H1 (cell line): ENCODE results near the gene ROS1. TPM values are rescaled to one million over a fixed set of nuclear protein-coding genes. Genes with fewer than 3 reads are reported as not detected.

ENCODE experiments used
- CTCF ChIA-PET: fragments of 300-600 bp; sonication (Branson Sonifier 250); formaldehyde crosslinking; loops from one replicate; lab custom pipeline; 2021; ENCODE audit not compliant: partially characterized antibody; lab: Charles Lee
- POLR2A ChIA-PET: fragments of 300-600 bp; sonication (Branson Sonifier 250); formaldehyde crosslinking; loops from one replicate; lab custom pipeline; 2021; ENCODE audit warnings: inconsistent platforms; ENCODE audit not compliant: partially characterized antibody; lab: Charles Lee
- DNase-seq, 2 experiments: peaks; one replicate each; pipeline versions ENCODE4 v3.0.0 to v3.0.0-alpha.2; 2010 to 2022; ENCODE audit warnings: low spot score in 2 of 2, low read depth in 1 of 2, mixed read lengths in 1 of 2
- FAIRE-seq: peaks from 2 replicates; lab custom pipeline; 2011; peaks lifted over from hg19 to GRCh38; lab: Jason Lieb, UNC
- H2AFZ ChIP-seq: 2 replicates; pipeline ENCODE4 v1.8.1; 2012; ENCODE audit warnings: low read length, inconsistent platforms
- H2AK5ac ChIP-seq: 2 replicates; pipeline ENCODE4 v1.6.1; 2013; ENCODE audit warnings: low read depth, low read length
- H2BK120ac ChIP-seq: replicated peaks from 2 replicates; pipeline ENCODE3; 2013; ENCODE audit warnings: low read depth, low read length, inconsistent platforms
- H2BK12ac ChIP-seq: 2 replicates; pipeline ENCODE4 v1.6.1; 2013; ENCODE audit warnings: low read depth, low read length
- H2BK15ac ChIP-seq: 2 replicates; pipeline ENCODE4 v1.6.1; 2013; ENCODE audit warnings: low read length
- H2BK20ac ChIP-seq: 2 replicates; pipeline ENCODE4 v1.6.1; 2013; ENCODE audit warnings: low read length
- H2BK5ac ChIP-seq: 2 replicates; pipeline ENCODE4 v1.6.1; 2013; ENCODE audit warnings: low read depth, low read length
- H3K14ac ChIP-seq: 2 replicates; pipeline ENCODE4 v1.6.1; 2013; ENCODE audit warnings: inconsistent platforms; ENCODE audit not compliant: insufficient read length
- H3K18ac ChIP-seq: 2 replicates; pipeline ENCODE4 v1.6.1; 2013; ENCODE audit warnings: low read length; ENCODE audit errors: extremely low read depth
- H3K23ac ChIP-seq: 2 replicates; pipeline ENCODE4 v1.6.1; 2013; ENCODE audit warnings: inconsistent platforms; ENCODE audit not compliant: insufficient read length
- H3K23me2 ChIP-seq: 2 replicates; pipeline ENCODE4 v1.6.1; 2013; ENCODE audit warnings: low read depth, low read length
- H3K27ac ChIP-seq: 2 replicates; pipeline ENCODE4 v1.6.1; 2011; ENCODE audit warnings: low read depth, low read length, inconsistent platforms
- H3K27me3 ChIP-seq, 4 experiments: replicated peaks in 1 of 4; 1 replicate in 1 of 4; 2 replicates in 3 of 4; pipeline versions ENCODE4 v1.6.1 to v1.8.1; 2011 to 2013; ENCODE audit warnings: low read length in 3 of 4, mild to moderate bottlenecking in 3 of 4, inconsistent platforms in 2 of 4, mixed read lengths in 2 of 4, moderate library complexity in 1 of 4; ENCODE audit not compliant: control insufficient read depth in 3 of 4, insufficient read depth in 3 of 4; ENCODE audit errors: extremely low read depth in 1 of 4
- H3K36me3 ChIP-seq, 4 experiments: 2 replicates each; pipeline versions ENCODE4 v1.6.1 to v1.8.1; 2011 to 2013; ENCODE audit warnings: mild to moderate bottlenecking in 4 of 4, low read length in 3 of 4, moderate library complexity in 2 of 4, control low read depth in 1 of 4, inconsistent platforms in 1 of 4; ENCODE audit not compliant: insufficient read depth in 4 of 4, control insufficient read depth in 2 of 4
- H3K4ac ChIP-seq: replicated peaks from 2 replicates; pipeline ENCODE3; 2013; ENCODE audit warnings: low read length, low read depth, mixed read lengths, inconsistent platforms; ENCODE audit not compliant: insufficient read length
- H3K4me1 ChIP-seq, 4 experiments: replicated peaks in 1 of 4; 1 replicate in 1 of 4; 2 replicates in 3 of 4; pipeline versions ENCODE4 v1.6.1 to v1.8.1; 2011 to 2013; ENCODE audit warnings: low read length in 3 of 4, inconsistent platforms in 2 of 4, mixed read lengths in 1 of 4; ENCODE audit not compliant: insufficient read depth in 4 of 4, control insufficient read depth in 3 of 4
- H3K4me2 ChIP-seq, 2 experiments: 2 replicates each; pipeline versions ENCODE4 v1.6.1 to v1.8.1; 2011 to 2013; ENCODE audit warnings: low read depth in 2 of 2, low read length in 2 of 2, control low read depth in 1 of 2, inconsistent platforms in 1 of 2, mild to moderate bottlenecking in 1 of 2; ENCODE audit not compliant: insufficient read depth in 1 of 2
- H3K4me3 ChIP-seq, 4 experiments: fragments of 200-600, 300-600 bp in 1 of 4; sonication (generic), shearing (Covaris generic), sonication (Bioruptor Twin) in 1 of 4; 2 replicates each; pipeline versions ENCODE4 v1.5.1 to v1.8.1; 2011 to 2016; ENCODE audit warnings: low read length in 4 of 4, low read depth in 3 of 4, control low read depth in 2 of 4, inconsistent platforms in 2 of 4, mild to moderate bottlenecking in 2 of 4, mixed read lengths in 1 of 4, moderate library complexity in 1 of 4; ENCODE audit not compliant: insufficient read depth in 2 of 4; ENCODE audit errors: extremely low read depth in 1 of 4
- H3K56ac ChIP-seq: replicated peaks from 2 replicates; pipeline ENCODE3; 2013; ENCODE audit warnings: low read depth, mild to moderate bottlenecking, mixed read lengths, low read length, inconsistent platforms; ENCODE audit not compliant: insufficient read length
- H3K79me1 ChIP-seq: 2 replicates; pipeline ENCODE4 v1.6.1; 2013; ENCODE audit warnings: low read depth, low read length, control low read depth
- H3K79me2 ChIP-seq, 2 experiments: 2 replicates each; pipeline versions ENCODE4 v1.6.1 to v1.8.1; 2012 to 2013; ENCODE audit warnings: low read length in 2 of 2, mild to moderate bottlenecking in 2 of 2, inconsistent platforms in 1 of 2; ENCODE audit not compliant: insufficient read depth in 2 of 2, control insufficient read depth in 1 of 2
- H3K9ac ChIP-seq, 4 experiments: replicated peaks in 1 of 4; 1 replicate in 1 of 4; 2 replicates in 3 of 4; pipeline versions ENCODE4 v1.6.1 to v1.8.1; 2011 to 2013; ENCODE audit warnings: low read depth in 3 of 4, low read length in 3 of 4, control low read depth in 2 of 4, mild to moderate bottlenecking in 2 of 4, moderate library complexity in 2 of 4, inconsistent platforms in 1 of 4; ENCODE audit errors: extremely low read depth in 1 of 4
- H3K9me3 ChIP-seq, 2 experiments: 2 replicates each; pipeline versions ENCODE4 v1.6.1 to v1.8.1; 2012 to 2013; ENCODE audit warnings: mild to moderate bottlenecking in 2 of 2, moderate library complexity in 2 of 2, control low read depth in 1 of 2, inconsistent platforms in 1 of 2, low read depth in 1 of 2, low read length in 1 of 2, mixed read lengths in 1 of 2; ENCODE audit not compliant: insufficient read depth in 2 of 2
- H4K20me1 ChIP-seq, 2 experiments: replicated peaks in 1 of 2; 2 replicates each; pipeline versions ENCODE3 to v1.8.1; 2011 to 2013; ENCODE audit warnings: inconsistent platforms in 2 of 2, low read length in 2 of 2, mild to moderate bottlenecking in 1 of 2; ENCODE audit not compliant: insufficient read depth in 2 of 2, control insufficient read depth in 1 of 2
- H4K5ac ChIP-seq: 2 replicates; pipeline ENCODE4 v1.6.1; 2013; ENCODE audit warnings: low read length, low read depth, mixed read lengths, inconsistent platforms; ENCODE audit not compliant: insufficient read length
- H4K8ac ChIP-seq: 2 replicates; pipeline ENCODE4 v1.8.0; 2013; ENCODE audit warnings: mild to moderate bottlenecking, moderate library complexity, low read length, inconsistent platforms; ENCODE audit not compliant: insufficient read depth; ENCODE audit errors: extremely low read depth
- H4K91ac ChIP-seq: replicated peaks from 2 replicates; pipeline ENCODE3; 2013; ENCODE audit warnings: low read length, mixed read lengths, inconsistent platforms; ENCODE audit not compliant: insufficient read length
- CBX8 ChIP-seq: fragments of 300-800, 300-1000 bp; sonication (generic); IDR thresholded peaks from 2 replicates; pipeline ENCODE4 v1.7.1; 2016; ENCODE audit warnings: low read depth, low read length, borderline replicate concordance
- GABPA ChIP-seq: IDR thresholded peaks from 2 replicates; pipeline ENCODE4 v1.6.1; 2011; ENCODE audit warnings: mild to moderate bottlenecking, low read length, moderate library complexity, borderline replicate concordance; ENCODE audit not compliant: insufficient read depth
- GTF2F1 ChIP-seq: IDR thresholded peaks from 2 replicates; pipeline ENCODE4 v1.6.1; 2012; ENCODE audit warnings: low read depth, low read length, improper control_type of control experiment, borderline replicate concordance
- KDM4A ChIP-seq: IDR thresholded peaks from one replicate; pipeline ENCODE4 v1.7.1; 2012; ENCODE audit warnings: low read depth, mild to moderate bottlenecking, moderate library complexity, low read length, inconsistent platforms; ENCODE audit not compliant: severe bottlenecking
- KDM5A ChIP-seq: fragments of 200-600 bp; IDR thresholded peaks from 2 replicates; pipeline ENCODE4 v1.7.1; 2012; ENCODE audit warnings: mild to moderate bottlenecking, low read length, inconsistent platforms, mixed read lengths
- SAP30 ChIP-seq: fragments of 300-600 bp; sonication (generic); IDR thresholded peaks from 2 replicates; pipeline ENCODE4 v1.7.1; 2012; ENCODE audit warnings: low read length, moderate library complexity, mild to moderate bottlenecking, inconsistent platforms; ENCODE audit not compliant: insufficient read depth, insufficient replicate concordance
- SP2 ChIP-seq: IDR thresholded peaks from 2 replicates; pipeline ENCODE4 v1.6.1; 2012; ENCODE audit warnings: mild to moderate bottlenecking, low read length, inconsistent platforms
- SUZ12 ChIP-seq: fragments of 200-600 bp; sonication (generic); IDR thresholded peaks from 2 replicates; pipeline ENCODE4 v1.6.1; 2012; ENCODE audit warnings: mild to moderate bottlenecking, inconsistent platforms, low read length, moderate library complexity, mixed read lengths
- TAF1 ChIP-seq: IDR thresholded peaks from 2 replicates; pipeline ENCODE4 v1.6.1; 2011; ENCODE audit warnings: mild to moderate bottlenecking, low read depth, low read length
- TCF12 ChIP-seq: IDR thresholded peaks from 2 replicates; pipeline ENCODE4 v1.6.1; 2011; ENCODE audit warnings: low read depth, mild to moderate bottlenecking, low read length
- TEAD4 ChIP-seq: IDR thresholded peaks from 2 replicates; pipeline ENCODE4 v1.6.1; 2012; ENCODE audit warnings: low read depth, low read length, inconsistent platforms, mixed read lengths
- WGBS, 2 experiments: shearing (Covaris generic) in 1 of 2; methylation state at CpG; one replicate each; pipeline versions ENCODE4 v1.1.6 to v1.1.7; 2013 to 2015; ENCODE audit warnings: low lambda C conversion rate in 2 of 2, mixed read lengths in 2 of 2, inconsistent platforms in 1 of 2, low coverage in 1 of 2, missing lambda C conversion rate in 1 of 2; ENCODE audit not compliant: insufficient replicate concordance in 2 of 2, insufficient coverage in 1 of 2, insufficient read length in 1 of 2; ENCODE audit errors: extremely low coverage in 1 of 2, missing lambda C conversion rate in 1 of 2; 5-methylcytosine and 5-hydroxymethylcytosine counted together
- polyA plus RNA-seq, 7 experiments: library from polyadenylated mRNA; depleted of rRNA in 3 of 7; stranded (reverse) in 5 of 7; unstranded in 2 of 7; fragments of >200 nt in 5 of 7; fragments of 200-250 nt in 2 of 7; gene quantifications; 1 replicate in 5 of 7; 2 replicates in 1 of 7; 4 replicates in 1 of 7; pipeline versions ENCODE4 v1.2.1 to v1.2.3, GENCODE V29; 2011 to 2013; ENCODE audit warnings: missing spikeins in 2 of 7, mixed read lengths in 2 of 7
- total RNA-seq: library from RNA; stranded (reverse); fragmentation: NEBNext Ultra II Directional; extraction: Animal tissue kit (Norgen Biotek cat#: 25700); gene quantifications from 2 replicates; pipeline ENCODE4 v1.2.1, GENCODE V29; 2021

Gene ROS1
- total and polyA plus RNA-seq, 2 of the 8 experiments (the other 6 are each of a cell fraction or from before 2014, with no cell fraction given), result not detected

DNA sequence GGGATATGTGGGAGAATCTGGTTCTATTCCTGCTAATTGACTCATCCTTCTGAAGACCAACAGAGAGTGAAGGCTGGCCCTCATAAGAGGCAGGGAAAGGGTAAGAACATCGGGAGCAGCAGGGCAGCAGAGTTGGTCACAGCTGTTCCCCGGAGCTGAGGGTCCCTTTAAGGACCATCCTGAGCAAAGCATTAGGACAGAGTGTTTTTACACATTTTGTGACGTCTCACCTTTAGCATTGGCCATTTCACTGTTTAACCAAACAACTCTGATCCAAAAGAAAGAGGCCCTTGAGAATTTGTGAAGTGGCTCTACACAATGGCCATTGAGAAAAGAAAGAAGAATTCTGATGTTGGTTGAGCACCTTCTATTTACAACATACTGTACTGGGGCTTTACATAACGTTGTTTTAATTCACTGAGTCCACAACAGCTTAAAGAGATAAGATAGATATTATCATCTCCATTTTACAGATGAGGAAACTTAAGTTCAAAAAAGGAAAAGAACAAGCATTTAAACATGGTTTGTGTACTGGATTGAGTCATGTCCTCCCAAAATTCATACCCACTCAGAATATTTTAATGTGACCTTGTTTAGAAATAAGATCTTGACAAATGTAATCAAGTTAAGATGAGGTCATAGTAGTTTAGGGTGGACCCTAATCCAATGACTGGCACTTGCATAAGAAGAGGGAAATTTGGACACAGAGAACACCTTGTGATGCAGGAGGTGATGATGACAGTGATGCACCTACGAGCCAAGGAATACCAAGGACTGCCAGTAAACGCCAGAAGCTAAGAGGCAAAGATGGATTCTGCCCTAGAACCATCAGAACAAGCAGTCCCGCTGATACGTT, 98.4 kb downstream of the ROS1 start:
- H2BK5ac ChIP-seq, result no peak overlapping the region
- no peaks in the 10 kb centered on the region for H3K23me2 ChIP-seq
- H2BK12ac ChIP-seq, result no peak overlapping the region
- no peak overlapping the region for H2BK120ac ChIP-seq
- no peak overlapping the region for H2BK15ac ChIP-seq
- no peak overlapping the region for H3K4me3 ChIP-seq
- no peak overlapping the region for H4K8ac ChIP-seq
- H3K9ac ChIP-seq, result no peak overlapping the region
- no peak overlapping the region for H3K4ac ChIP-seq
- no peak overlapping the region for H3K27ac ChIP-seq
- H3K36me3 ChIP-seq, result no peaks in the 10 kb centered on the region
- no peak overlapping the region for H3K23ac ChIP-seq
- no peak overlapping the region for H4K5ac ChIP-seq
- H3K79me1 ChIP-seq, result no peaks in the 10 kb centered on the region
- no peaks in the 10 kb centered on the region for H3K27me3 ChIP-seq
- no peaks in the 10 kb centered on the region for H3K79me2 ChIP-seq
- no peak for DNase-seq
- H3K4me2 ChIP-seq, result no peak overlapping the region
- no peak for FAIRE-seq
- no peak overlapping the region for H4K91ac ChIP-seq
- H3K56ac ChIP-seq, result no peak overlapping the region
- no peak overlapping the region for H3K18ac ChIP-seq
- CTCF ChIA-PET, result interaction anchor here (1.2 to 1.7 kb wide), 3 partner anchors 9 to 358 kb away, joined by 3 to 5 read pairs (median 4); no protein-coding TSS in a partner anchor
- H3K14ac ChIP-seq, result no peak overlapping the region
- H2AK5ac ChIP-seq, result no peak overlapping the region
- POLR2A ChIA-PET, result no interaction called here
- no peak overlapping the region for H2BK20ac ChIP-seq
- H4K20me1 ChIP-seq, result no peaks in the 10 kb centered on the region
- H3K9me3 ChIP-seq, result no peaks in the 10 kb centered on the region
- H3K4me1 ChIP-seq, result peaks cover 0 to 3% (median 0%) of the 10 kb centered on the region in 4 experiments; a peak in 1 of 7 replicates
- WGBS, 2 experiments, result 97% methylated on average over 8 of the region's 8 CpGs; no CpG with 5 or more reads in 1 of the 2 experiments
- H2AFZ ChIP-seq, result no peak overlapping the region
- TF ChIP-seq TCF12, result no peak
- TF ChIP-seq KDM4A, result no peak
- no peak for TF ChIP-seq SUZ12
- no peak for TF ChIP-seq TEAD4
- TF ChIP-seq CBX8, result no peak
- no peak for TF ChIP-seq KDM5A
- no peak for TF ChIP-seq GTF2F1
- TF ChIP-seq SP2, result no peak
- TF ChIP-seq SAP30, result no peak
- TF ChIP-seq GABPA, result no peak
- no peak for TF ChIP-seq TAF1
